ENCODE data around the gene RNF144A.

- TF ChIP-seq, protein P1, sequence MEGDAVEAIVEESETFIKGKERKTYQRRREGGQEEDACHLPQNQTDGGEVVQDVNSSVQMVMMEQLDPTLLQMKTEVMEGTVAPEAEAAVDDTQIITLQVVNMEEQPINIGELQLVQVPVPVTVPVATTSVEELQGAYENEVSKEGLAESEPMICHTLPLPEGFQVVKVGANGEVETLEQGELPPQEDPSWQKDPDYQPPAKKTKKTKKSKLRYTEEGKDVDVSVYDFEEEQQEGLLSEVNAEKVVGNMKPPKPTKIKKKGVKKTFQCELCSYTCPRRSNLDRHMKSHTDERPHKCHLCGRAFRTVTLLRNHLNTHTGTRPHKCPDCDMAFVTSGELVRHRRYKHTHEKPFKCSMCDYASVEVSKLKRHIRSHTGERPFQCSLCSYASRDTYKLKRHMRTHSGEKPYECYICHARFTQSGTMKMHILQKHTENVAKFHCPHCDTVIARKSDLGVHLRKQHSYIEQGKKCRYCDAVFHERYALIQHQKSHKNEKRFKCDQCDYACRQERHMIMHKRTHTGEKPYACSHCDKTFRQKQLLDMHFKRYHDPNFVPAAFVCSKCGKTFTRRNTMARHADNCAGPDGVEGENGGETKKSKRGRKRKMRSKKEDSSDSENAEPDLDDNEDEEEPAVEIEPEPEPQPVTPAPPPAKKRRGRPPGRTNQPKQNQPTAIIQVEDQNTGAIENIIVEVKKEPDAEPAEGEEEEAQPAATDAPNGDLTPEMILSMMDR (IDR thresholded peaks at IDR 0.05): no peak
- TF ChIP-seq POLR2A (IDR thresholded peaks at IDR 0.05): no peak
These were observed 24.3 kb downstream of the RNF144A start for GRCh38 chr2:6941299-6942046.

Measured in Peyer's patch (tissue), 4 donors.